Measurements from ENCODE around the gene POLR3G.

Gene POLR3G

GRCh38 chr5:90557871-90558270 lies 83.2 kb downstream of the POLR3G start:
- intact Hi-C loops (cut with DNase I; ENCODE audit: low total_unique reads), result no loop called here
- Histone ChIP-seq H3K36me3 (no peaks in the 10 kb centered on the region), H3K4me3 (no peak overlapping the region), H3K4me1 (peaks cover 0 to 13% (median 11%) of the 10 kb centered on the region in 4 donors), H3K27me3 (peaks cover 0 to 44% of the 10 kb centered on the region in 2 donors), H3K27ac (no peak overlapping the region), H3K9me3 (no peaks in the 10 kb centered on the region)
- no peak for DNase-seq
- TF ChIP-seq CTCF (IDR thresholded peaks at IDR 0.05), result no peak

DNA sequence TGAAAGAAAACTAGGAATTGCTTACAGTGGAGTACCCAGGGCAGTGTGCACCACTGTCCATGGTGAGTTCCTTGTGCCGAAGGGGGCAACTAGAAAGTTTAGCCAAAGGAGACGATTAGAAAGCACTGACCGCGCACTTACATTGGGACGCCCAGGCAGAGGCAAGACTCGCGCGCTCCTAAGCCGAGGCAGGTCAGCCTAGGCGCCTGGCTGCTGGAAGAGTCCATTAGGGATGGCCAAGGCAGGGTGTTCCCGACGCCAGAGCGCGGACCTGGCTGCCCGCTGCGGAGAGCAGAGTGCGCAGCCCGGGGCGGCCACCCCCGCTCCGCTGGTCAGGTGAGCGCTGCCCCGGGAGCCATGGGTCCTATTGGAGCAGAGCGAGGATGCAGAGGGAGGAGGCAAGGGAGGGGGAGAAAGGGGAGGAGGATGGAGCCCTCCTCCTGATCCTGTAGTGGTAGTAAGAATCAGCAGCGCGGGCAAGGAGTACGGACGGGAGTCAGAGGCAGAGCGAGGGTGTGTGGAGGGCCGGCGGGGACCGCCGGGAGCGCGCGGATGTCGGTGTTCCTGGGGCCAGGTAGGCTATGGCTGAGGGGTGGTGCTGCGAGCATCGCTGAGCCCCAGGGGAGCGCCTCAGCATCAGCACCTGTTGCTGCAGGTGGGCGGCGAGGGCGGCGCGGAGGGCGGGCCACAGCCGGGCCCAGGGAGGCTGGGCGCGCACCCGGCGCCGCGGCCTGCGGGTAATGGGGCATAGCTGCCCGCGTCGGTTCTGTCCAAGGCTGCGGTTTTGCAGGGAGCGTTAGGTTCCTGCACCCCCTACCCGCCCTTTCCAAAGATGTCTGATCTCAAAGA lies 83.9 kb downstream of the POLR3G start, which contains the start of gene ADGRV1:
ADGRV1 (plus strand) TSS at position 454 of the 849 bp plus-strand sequence; CDS start at position 553, 99 bp downstream.
- intact Hi-C loops (cut with DNase I; ENCODE audit: low total_unique reads), result no loop called here
- H3K36me3 ChIP-seq, result no peaks in the 10 kb centered on the region
- no peak within 1 kb of the TSS for H3K27ac ChIP-seq
- H3K4me3 ChIP-seq, result peak within 1 kb of the TSS; percentile 24 to 30
- no peaks in the 10 kb centered on the region for H3K9me3 ChIP-seq
- H3K27me3 ChIP-seq, result peaks cover 0 to 44% of the 10 kb centered on the region in 2 donors
- peak in 1 of 2 donors; percentile 60 for DNase-seq
- peaks cover 0 to 13% (median 11%) of the 10 kb centered on the region in 4 donors for H3K4me1 ChIP-seq
- TF ChIP-seq CTCF (IDR thresholded peaks at IDR 0.05), result no peak

GRCh38 chr5:90560771-90561170 lies 86.1 kb downstream of the POLR3G start:
- intact Hi-C loops (cut with DNase I; ENCODE audit: low total_unique reads), result no loop called here
- Histone ChIP-seq H3K36me3 (no peaks in the 10 kb centered on the region), H3K4me1 (peaks cover 0 to 13% (median 11%) of the 10 kb centered on the region in 4 donors), H3K4me3 (no peak overlapping the region), H3K9me3 (no peaks in the 10 kb centered on the region), H3K27ac (no peak overlapping the region), H3K27me3 (peaks cover 0 to 44% of the 10 kb centered on the region in 2 donors)
- no peak for DNase-seq
- no peak for TF ChIP-seq CTCF (IDR thresholded peaks at IDR 0.05)

DNA sequence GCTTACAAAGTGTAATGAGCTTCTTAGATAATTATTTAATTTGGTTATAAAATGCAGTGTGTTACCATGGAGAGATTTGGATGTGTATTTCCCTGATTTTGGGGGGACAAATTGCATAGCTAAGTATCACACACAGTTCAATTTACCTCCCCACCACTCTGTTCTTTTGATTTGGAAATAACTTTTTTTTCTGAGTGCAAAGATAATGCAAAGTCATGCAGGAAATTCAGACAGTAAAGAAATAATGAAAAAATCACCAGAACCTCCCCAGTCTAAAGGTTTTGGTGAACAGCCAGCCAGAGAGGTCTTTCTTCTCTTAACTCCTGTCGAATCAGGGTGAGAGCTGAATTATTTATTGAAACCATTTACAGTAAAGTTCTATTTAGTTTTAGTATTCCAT lies 87.1 kb downstream of the POLR3G start:
- H3K36me3 ChIP-seq, result no peaks in the 10 kb centered on the region
- H3K4me3 ChIP-seq, result no peak overlapping the region
- no peak overlapping the region for H3K27ac ChIP-seq
- no peak for DNase-seq
- H3K9me3 ChIP-seq, result no peaks in the 10 kb centered on the region
- peaks cover 0 to 39% of the 10 kb centered on the region in 2 donors for H3K27me3 ChIP-seq
- no peak for TF ChIP-seq CTCF (IDR thresholded peaks at IDR 0.05)
- intact Hi-C loops (cut with DNase I; ENCODE audit: low total_unique reads), result no loop called here
- H3K4me1 ChIP-seq, result peaks cover 0 to 13% (median 11%) of the 10 kb centered on the region in 4 donors

GRCh38 chr5:90562341-90562740 lies 87.7 kb downstream of the POLR3G start:
- no peak for TF ChIP-seq CTCF (IDR thresholded peaks at IDR 0.05)
- no peak overlapping the region for H3K27ac ChIP-seq
- no peak overlapping the region for H3K4me3 ChIP-seq
- H3K9me3 ChIP-seq, result no peaks in the 10 kb centered on the region
- H3K27me3 ChIP-seq, result peaks cover 0 to 36% of the 10 kb centered on the region in 2 donors
- no peaks in the 10 kb centered on the region for H3K36me3 ChIP-seq
- peaks cover 0 to 13% (median 11%) of the 10 kb centered on the region in 4 donors for H3K4me1 ChIP-seq
- no peak for DNase-seq
- intact Hi-C loops (cut with DNase I; ENCODE audit: low total_unique reads), result no loop called here
